ENCODE results near the gene USP47.

Gene USP47

GRCh38 chr11:11844272-11844671 is 2.5 kb downstream of the USP47 start:
- intact Hi-C loops (cut with micrococcal nuclease): no loop called here
- H3K27me3 Mint-ChIP-seq: no peaks in the 10 kb centered on the region
- H3K27ac Mint-ChIP-seq: no peak overlapping the region
- no peak overlapping the region for H3K4me3 Mint-ChIP-seq
- no peaks in the 10 kb centered on the region for H3K36me3 Mint-ChIP-seq (ENCODE audit: low read depth)
- H3K9me3 Mint-ChIP-seq: no peaks in the 10 kb centered on the region
- peaks cover 12% of the 10 kb centered on the region for H3K4me1 Mint-ChIP-seq (ENCODE audit: low read depth)

- Mint-ChIP-seq H3K27me3 (no peaks in the 10 kb centered on the region), H3K27ac (no peak overlapping the region), H3K4me3 (no peak overlapping the region), H3K36me3 (ENCODE audit: low read depth) (no peaks in the 10 kb centered on the region), H3K4me1 (ENCODE audit: low read depth) (peaks cover 20% of the 10 kb centered on the region), H3K9me3 (no peaks in the 10 kb centered on the region)
- intact Hi-C loops (cut with micrococcal nuclease): loop anchor here (5.0 kb wide), 1 partner anchor 37 kb away; no protein-coding TSS in a partner anchor
These were observed 3.3 kb downstream of the USP47 start for GRCh38 chr11:11845071-11845470.

- Mint-ChIP-seq H3K4me1 (ENCODE audit: low read depth) (peaks cover 25% of the 10 kb centered on the region), H3K36me3 (ENCODE audit: low read depth) (no peaks in the 10 kb centered on the region), H3K27ac (no peak overlapping the region), H3K4me3 (no peak overlapping the region), H3K27me3 (no peaks in the 10 kb centered on the region), H3K9me3 (no peaks in the 10 kb centered on the region)
- intact Hi-C loops (cut with micrococcal nuclease): loop anchor here (5.0 kb wide), 1 partner anchor 37 kb away; no protein-coding TSS in a partner anchor
These were observed 3.8 kb downstream of the USP47 start for GRCh38 chr11:11845551-11845950.

GRCh38 chr11:11847082-11847481 is 5.3 kb downstream of the USP47 start:
- Mint-ChIP-seq H3K36me3 (ENCODE audit: low read depth) (no peaks in the 10 kb centered on the region), H3K4me3 (no peak overlapping the region), H3K9me3 (no peaks in the 10 kb centered on the region), H3K27me3 (no peaks in the 10 kb centered on the region), H3K4me1 (ENCODE audit: low read depth) (peaks cover 33% of the 10 kb centered on the region), H3K27ac (no peak overlapping the region)
- intact Hi-C loops (cut with micrococcal nuclease): loop anchor here (5.0 kb wide), 1 partner anchor 35 kb away; no protein-coding TSS in a partner anchor

GRCh38 chr11:11848891-11849746 is 7.3 kb downstream of the USP47 start:
- intact Hi-C loops (cut with micrococcal nuclease): loop anchor here (2.0 to 5.0 kb wide), 2 partner anchors 33 to 50 kb away; no protein-coding TSS in a partner anchor
- H3K9me3 Mint-ChIP-seq: no peaks in the 10 kb centered on the region
- peaks cover 41% of the 10 kb centered on the region for H3K4me1 Mint-ChIP-seq (ENCODE audit: low read depth)
- H3K27ac Mint-ChIP-seq: no peak overlapping the region
- H3K4me3 Mint-ChIP-seq: no peak overlapping the region
- no peaks in the 10 kb centered on the region for H3K27me3 Mint-ChIP-seq
- no peaks in the 10 kb centered on the region for H3K36me3 Mint-ChIP-seq (ENCODE audit: low read depth)

- Mint-ChIP-seq H3K36me3 (ENCODE audit: low read depth) (no peaks in the 10 kb centered on the region), H3K9me3 (no peaks in the 10 kb centered on the region), H3K4me1 (ENCODE audit: low read depth) (peaks cover 43% of the 10 kb centered on the region), H3K27ac (no peak overlapping the region), H3K27me3 (no peaks in the 10 kb centered on the region), H3K4me3 (no peak overlapping the region)
- intact Hi-C loops (cut with micrococcal nuclease): no loop called here
These were observed 8.9 kb downstream of the USP47 start for GRCh38 chr11:11850668-11851067.

- Mint-ChIP-seq H3K4me3 (no peak overlapping the region), H3K36me3 (ENCODE audit: low read depth) (no peaks in the 10 kb centered on the region), H3K27ac (no peak overlapping the region), H3K27me3 (no peaks in the 10 kb centered on the region), H3K4me1 (ENCODE audit: low read depth) (peaks cover 29% of the 10 kb centered on the region), H3K9me3 (no peaks in the 10 kb centered on the region)
- intact Hi-C loops (cut with micrococcal nuclease): no loop called here
These were observed 14.9 kb downstream of the USP47 start for GRCh38 chr11:11856638-11857037.

- H3K4me1 Mint-ChIP-seq (ENCODE audit: low read depth): peaks cover 20% of the 10 kb centered on the region
- no peak overlapping the region for H3K4me3 Mint-ChIP-seq
- intact Hi-C loops (cut with micrococcal nuclease): no loop called here
- H3K9me3 Mint-ChIP-seq: no peaks in the 10 kb centered on the region
- H3K36me3 Mint-ChIP-seq (ENCODE audit: low read depth): no peaks in the 10 kb centered on the region
- H3K27me3 Mint-ChIP-seq: no peaks in the 10 kb centered on the region
- H3K27ac Mint-ChIP-seq: no peak overlapping the region
These were observed 16.0 kb downstream of the USP47 start for GRCh38 chr11:11857769-11858168.

- peaks cover 18% of the 10 kb centered on the region for H3K4me1 Mint-ChIP-seq (ENCODE audit: low read depth)
- no peaks in the 10 kb centered on the region for H3K36me3 Mint-ChIP-seq (ENCODE audit: low read depth)
- no peak overlapping the region for H3K4me3 Mint-ChIP-seq
- H3K27ac Mint-ChIP-seq: no peak overlapping the region
- no peaks in the 10 kb centered on the region for H3K9me3 Mint-ChIP-seq
- H3K27me3 Mint-ChIP-seq: no peaks in the 10 kb centered on the region
- intact Hi-C loops (cut with micrococcal nuclease): no loop called here
These were observed 16.9 kb downstream of the USP47 start for GRCh38 chr11:11858676-11859075.

GRCh38 chr11:11860103-11860979 is 18.6 kb downstream of the USP47 start:
- Mint-ChIP-seq H3K27ac (no peak overlapping the region), H3K4me3 (no peak overlapping the region), H3K4me1 (ENCODE audit: low read depth) (peaks cover 31% of the 10 kb centered on the region), H3K9me3 (no peaks in the 10 kb centered on the region), H3K27me3 (no peaks in the 10 kb centered on the region), H3K36me3 (ENCODE audit: low read depth) (no peaks in the 10 kb centered on the region)
- intact Hi-C loops (cut with micrococcal nuclease): no loop called here

- Mint-ChIP-seq H3K27me3 (no peaks in the 10 kb centered on the region), H3K4me3 (no peak overlapping the region), H3K36me3 (ENCODE audit: low read depth) (no peaks in the 10 kb centered on the region), H3K9me3 (no peaks in the 10 kb centered on the region), H3K4me1 (ENCODE audit: low read depth) (peaks cover 33% of the 10 kb centered on the region), H3K27ac (no peak overlapping the region)
- intact Hi-C loops (cut with micrococcal nuclease): no loop called here
These were observed 21.2 kb downstream of the USP47 start for GRCh38 chr11:11862999-11863398.

- Mint-ChIP-seq H3K36me3 (ENCODE audit: low read depth) (no peaks in the 10 kb centered on the region), H3K4me3 (no peak overlapping the region), H3K27ac (no peak overlapping the region), H3K27me3 (no peaks in the 10 kb centered on the region), H3K9me3 (no peaks in the 10 kb centered on the region), H3K4me1 (ENCODE audit: low read depth) (peaks cover 31% of the 10 kb centered on the region)
- intact Hi-C loops (cut with micrococcal nuclease): no loop called here
These were observed 22.6 kb downstream of the USP47 start for GRCh38 chr11:11864332-11864731.

GRCh38 chr11:11864803-11865202 is 23.0 kb downstream of the USP47 start:
- Mint-ChIP-seq H3K4me1 (ENCODE audit: low read depth) (peaks cover 29% of the 10 kb centered on the region), H3K27ac (no peak overlapping the region), H3K27me3 (no peaks in the 10 kb centered on the region), H3K4me3 (no peak overlapping the region), H3K9me3 (no peaks in the 10 kb centered on the region), H3K36me3 (ENCODE audit: low read depth) (no peaks in the 10 kb centered on the region)
- intact Hi-C loops (cut with micrococcal nuclease): no loop called here

- Mint-ChIP-seq H3K36me3 (ENCODE audit: low read depth) (no peaks in the 10 kb centered on the region), H3K9me3 (no peaks in the 10 kb centered on the region), H3K4me3 (no peak overlapping the region), H3K27me3 (no peaks in the 10 kb centered on the region), H3K27ac (no peak overlapping the region), H3K4me1 (ENCODE audit: low read depth) (peaks cover 29% of the 10 kb centered on the region)
- intact Hi-C loops (cut with micrococcal nuclease): no loop called here
These were observed 23.7 kb downstream of the USP47 start for GRCh38 chr11:11865449-11865848.
